Measurements from ENCODE around the gene CDCP1. TPM values are rescaled to one million over a fixed set of nuclear protein-coding genes. Genes with fewer than 3 reads are reported as not detected.
"Not testable (repeated sequence)": the region's sequence is repeated elsewhere in the genome, so short reads cannot be mapped to it uniquely, and the experiment has no call there.

The CDCP1 gene
- total and polyA plus RNA-seq, 9 donors: 0.04 to 1.9 (median 0.37) TPM

DNA sequence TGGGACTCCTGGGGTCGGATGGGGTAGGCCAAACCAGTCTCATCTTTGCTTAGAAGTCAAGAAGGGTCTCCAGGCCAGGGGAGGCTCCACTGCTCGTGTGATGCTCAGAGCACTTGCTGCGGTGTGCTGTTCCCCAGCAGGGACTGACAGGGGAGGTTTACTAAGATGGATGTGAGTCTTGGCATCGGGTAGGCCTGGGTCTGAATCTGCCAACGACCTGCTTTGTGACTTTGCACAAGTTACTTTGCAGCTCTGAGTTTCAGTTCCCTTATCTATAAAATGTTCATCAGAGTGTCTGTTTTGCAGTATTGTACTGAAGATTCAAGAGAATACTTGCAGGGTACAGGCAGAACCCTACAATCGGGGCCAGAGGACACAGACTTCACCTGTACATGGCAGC lies 17.3 kb upstream of the CDCP1 start:
- Histone ChIP-seq H3K27ac (ENCODE audit: low read length) (no peak overlapping the region), H3K4me3 (ENCODE audit: low read length) (no peak overlapping the region), H3K27me3 (ENCODE audit: control insufficient read depth, insufficient read depth, low read length) (no peaks in the 10 kb centered on the region), H3K9me3 (replicated peaks; ENCODE audit: control insufficient read depth, low read depth, low read length) (no peaks in the 10 kb centered on the region), H3K36me3 (ENCODE audit: control insufficient read depth, insufficient read depth, low read length) (no peaks in the 10 kb centered on the region), H3K4me1 (ENCODE audit: control insufficient read depth, insufficient read depth, low read length) (peaks cover 26% of the 10 kb centered on the region)
- DNase-seq: no peak
- WGBS (ENCODE audit: insufficient coverage): 34% methylated on average over 5 of the region's 6 CpGs

DNA sequence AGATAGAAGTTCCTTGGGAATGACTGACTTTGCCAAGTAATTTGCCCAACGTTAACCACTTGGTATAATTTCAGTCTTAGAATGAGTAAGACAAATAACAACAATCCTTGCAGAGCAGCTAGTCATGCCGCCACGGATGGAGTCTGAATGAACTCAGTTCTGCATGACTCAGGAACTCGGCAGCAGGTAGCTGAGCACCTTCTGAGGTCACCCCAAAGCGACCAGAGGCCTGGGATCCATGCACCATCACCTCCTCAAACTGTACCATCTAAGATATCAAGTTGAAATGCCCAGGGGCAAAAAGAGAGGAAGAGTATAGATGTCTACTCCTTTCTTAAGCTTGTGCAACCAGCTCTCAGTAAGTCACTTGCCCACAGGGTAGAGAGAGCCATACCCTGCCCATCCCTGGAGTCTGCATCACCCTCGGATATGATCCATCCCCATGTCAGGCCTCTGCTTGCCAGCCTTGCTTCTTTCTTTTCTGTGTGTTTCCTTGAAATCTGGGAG lies 8.5 kb upstream of the CDCP1 start:
- no peaks in the 10 kb centered on the region for H3K4me1 ChIP-seq (ENCODE audit: control insufficient read depth, insufficient read depth, low read length)
- no CpG with 5 or more reads among the region's 6 CpGs for WGBS (ENCODE audit: insufficient coverage)
- no peak overlapping the region for H3K4me3 ChIP-seq (ENCODE audit: low read length)
- no peaks in the 10 kb centered on the region for H3K36me3 ChIP-seq (ENCODE audit: control insufficient read depth, insufficient read depth, low read length)
- peaks cover 6% of the 10 kb centered on the region for H3K27me3 ChIP-seq (ENCODE audit: control insufficient read depth, insufficient read depth, low read length)
- H3K27ac ChIP-seq (ENCODE audit: low read length): no peak overlapping the region
- peaks cover 6% of the 10 kb centered on the region for H3K9me3 ChIP-seq (replicated peaks; ENCODE audit: control insufficient read depth, low read depth, low read length)
- DNase-seq: no peak

DNA sequence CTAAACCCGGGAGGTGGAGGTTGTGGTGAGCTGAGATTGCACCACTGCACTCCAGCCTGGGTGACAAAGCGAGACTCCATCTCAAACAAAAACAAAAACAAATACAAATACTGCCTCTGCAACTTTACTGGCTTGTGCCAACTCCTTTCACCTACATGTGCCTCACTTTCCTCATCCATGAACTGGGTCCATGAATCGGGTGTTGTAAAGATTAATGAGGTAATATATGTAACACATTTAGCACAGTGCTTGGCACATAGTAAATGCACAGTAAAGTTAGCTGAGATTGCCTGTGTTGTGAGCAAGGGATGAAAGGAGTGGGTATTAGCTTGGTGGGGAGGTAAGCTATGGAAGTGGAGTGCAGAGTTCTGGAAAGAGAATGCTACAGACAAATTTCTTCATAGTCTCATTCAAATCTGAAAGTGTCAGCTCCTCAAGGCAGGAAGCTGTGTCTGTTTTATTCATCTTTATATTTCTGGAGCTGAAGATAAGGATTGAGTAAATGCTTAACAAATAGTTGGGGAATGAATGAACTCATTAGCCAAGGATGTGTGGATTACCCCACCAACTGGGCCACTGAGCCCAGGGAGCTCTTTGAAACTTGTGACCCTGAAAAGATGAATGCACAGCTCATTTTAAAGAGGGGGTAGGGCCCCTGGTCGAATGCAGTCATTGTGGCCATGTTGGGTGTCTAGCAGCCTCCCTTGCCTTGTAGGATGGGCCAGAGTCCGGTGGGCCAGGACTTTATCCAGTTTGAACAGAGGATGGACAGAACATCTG lies 7.7 kb upstream of the CDCP1 start:
- no peak for DNase-seq
- Histone ChIP-seq H3K36me3 (ENCODE audit: control insufficient read depth, insufficient read depth, low read length) (no peaks in the 10 kb centered on the region), H3K9me3 (replicated peaks; ENCODE audit: control insufficient read depth, low read depth, low read length) (peaks cover 6% of the 10 kb centered on the region), H3K27ac (ENCODE audit: low read length) (no peak overlapping the region), H3K27me3 (ENCODE audit: control insufficient read depth, insufficient read depth, low read length) (peaks cover 10% of the 10 kb centered on the region), H3K4me1 (ENCODE audit: control insufficient read depth, insufficient read depth, low read length) (no peaks in the 10 kb centered on the region), H3K4me3 (ENCODE audit: low read length) (no peak overlapping the region)
- WGBS (ENCODE audit: insufficient coverage): 38% methylated on average over 2 of the region's 5 CpGs

DNA sequence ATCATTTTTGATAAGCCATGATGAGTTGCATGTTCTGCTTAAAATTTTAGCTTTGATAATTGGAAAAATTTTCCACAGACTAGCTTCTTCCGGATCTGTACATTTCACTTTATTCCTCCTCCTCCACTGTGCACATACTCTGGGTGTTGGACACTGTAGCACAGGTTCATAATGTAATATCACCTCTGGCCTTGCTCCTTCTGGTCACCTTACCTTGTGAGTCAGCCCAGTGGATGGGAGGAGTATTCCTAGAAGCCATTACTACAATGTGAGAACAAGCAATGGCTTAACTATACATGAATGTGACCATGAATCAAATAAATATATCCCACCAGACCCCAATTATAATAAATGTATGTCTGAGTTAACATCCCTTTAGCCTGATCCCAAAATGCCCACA lies 6.1 kb upstream of the CDCP1 start:
- Histone ChIP-seq H3K4me1 (ENCODE audit: control insufficient read depth, insufficient read depth, low read length) (no peaks in the 10 kb centered on the region), H3K27ac (ENCODE audit: low read length) (no peak overlapping the region), H3K4me3 (ENCODE audit: low read length) (no peak overlapping the region), H3K36me3 (ENCODE audit: control insufficient read depth, insufficient read depth, low read length) (no peaks in the 10 kb centered on the region), H3K27me3 (ENCODE audit: control insufficient read depth, insufficient read depth, low read length) (peaks cover 20% of the 10 kb centered on the region), H3K9me3 (replicated peaks; ENCODE audit: control insufficient read depth, low read depth, low read length) (peaks cover 6% of the 10 kb centered on the region)
- whole genome bisulfite sequencing (ENCODE audit: insufficient coverage): no CpG with 5 or more reads among the region's 1 CpG
- DNase-seq: no peak

DNA sequence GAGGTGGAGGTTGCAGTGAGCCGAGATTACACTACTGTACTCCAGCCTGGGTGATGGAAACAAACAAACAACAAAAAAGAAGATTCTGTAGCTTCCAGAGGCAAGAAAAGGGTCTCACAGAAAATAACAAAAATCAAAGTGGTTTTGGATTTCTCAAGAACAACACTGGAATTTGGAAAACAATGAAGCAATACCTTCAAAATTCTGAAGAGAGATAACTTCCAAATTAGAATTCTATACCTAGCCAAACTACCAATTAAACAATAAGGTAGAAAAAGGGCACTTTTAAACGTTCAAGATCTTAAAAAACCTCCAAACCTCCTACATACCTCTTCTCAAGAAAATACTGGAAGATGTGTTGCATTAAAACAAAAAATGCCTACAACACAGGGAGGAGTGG lies 4.9 kb upstream of the CDCP1 start:
- H3K27me3 ChIP-seq (ENCODE audit: control insufficient read depth, insufficient read depth, low read length): peaks cover 32% of the 10 kb centered on the region

DNA sequence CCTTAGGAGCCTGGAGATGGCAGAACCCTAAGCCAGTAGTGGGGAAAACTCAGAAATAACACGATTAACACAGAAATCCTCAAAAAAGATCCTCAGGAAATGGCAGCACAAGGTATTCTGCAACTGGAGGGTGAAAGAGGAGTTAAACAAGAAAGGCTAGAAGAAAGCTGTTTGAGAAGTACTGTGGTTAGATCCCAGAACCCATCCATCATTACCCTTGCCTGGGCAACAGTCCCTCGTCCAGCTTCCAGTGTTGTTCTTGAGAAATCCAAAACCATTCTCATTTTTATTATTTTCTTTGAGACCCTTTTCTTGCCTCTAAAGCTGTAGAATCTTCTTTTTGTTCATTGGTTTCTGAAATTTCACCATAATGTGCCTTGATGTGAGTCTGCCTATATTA lies 2.7 kb upstream of the CDCP1 start:
- H3K9me3 ChIP-seq (replicated peaks; ENCODE audit: control insufficient read depth, low read depth, low read length): peaks cover 6% of the 10 kb centered on the region
- no peak overlapping the region for H3K4me3 ChIP-seq (ENCODE audit: low read length)
- no peaks in the 10 kb centered on the region for H3K36me3 ChIP-seq (ENCODE audit: control insufficient read depth, insufficient read depth, low read length)
- DNase-seq: no peak
- WGBS (ENCODE audit: insufficient coverage): no CpG with 5 or more reads among the region's 2 CpGs
- peaks cover 10% of the 10 kb centered on the region for H3K4me1 ChIP-seq (ENCODE audit: control insufficient read depth, insufficient read depth, low read length)
- H3K27me3 ChIP-seq (ENCODE audit: control insufficient read depth, insufficient read depth, low read length): peaks cover 48% of the 10 kb centered on the region
- no peak overlapping the region for H3K27ac ChIP-seq (ENCODE audit: low read length)

More for the DNA sequence above, 4.9 kb upstream of the CDCP1 start:
- WGBS (ENCODE audit: insufficient coverage): no CpG with 5 or more reads among the region's 2 CpGs
- DNase-seq: no peak
- Histone ChIP-seq H3K27ac (ENCODE audit: low read length) (no peak overlapping the region), H3K4me3 (ENCODE audit: low read length) (no peak overlapping the region), H3K36me3 (ENCODE audit: control insufficient read depth, insufficient read depth, low read length) (no peaks in the 10 kb centered on the region), H3K9me3 (replicated peaks; ENCODE audit: control insufficient read depth, low read depth, low read length) (peaks cover 6% of the 10 kb centered on the region), H3K4me1 (ENCODE audit: control insufficient read depth, insufficient read depth, low read length) (peaks cover 2% of the 10 kb centered on the region)

DNA sequence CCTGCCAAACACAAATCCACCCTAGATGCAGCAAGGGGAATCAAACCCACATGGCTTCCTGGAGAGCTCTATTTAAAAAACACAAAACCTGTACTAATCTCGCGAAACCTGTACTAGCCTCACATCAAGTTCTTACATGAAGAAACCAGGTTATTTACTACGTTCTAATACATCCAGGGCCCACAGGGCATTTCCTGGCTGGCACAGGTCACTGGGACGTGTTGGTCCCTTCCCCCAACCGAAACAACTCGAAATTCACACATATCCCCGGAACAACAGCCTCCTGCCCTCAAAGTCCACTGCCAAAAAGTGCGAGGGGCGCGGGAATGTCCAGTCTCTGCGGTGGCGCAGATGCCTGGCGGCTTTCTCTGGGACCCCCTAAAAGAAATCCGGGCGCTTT lies 955 bp downstream of the CDCP1 start:
- 9% methylated on average over 11 of the region's 15 CpGs for WGBS (ENCODE audit: insufficient coverage)
- H3K36me3 ChIP-seq (ENCODE audit: control insufficient read depth, insufficient read depth, low read length): no peaks in the 10 kb centered on the region
- peak overlapping the region; percentile 31 for H3K4me3 ChIP-seq (ENCODE audit: low read length)
- H3K27me3 ChIP-seq (ENCODE audit: control insufficient read depth, insufficient read depth, low read length): peaks cover 62% of the 10 kb centered on the region
- H3K9me3 ChIP-seq (replicated peaks; ENCODE audit: control insufficient read depth, low read depth, low read length): no peaks in the 10 kb centered on the region
- no peak for DNase-seq
- H3K27ac ChIP-seq (ENCODE audit: low read length): no peak overlapping the region
- peaks cover 10% of the 10 kb centered on the region for H3K4me1 ChIP-seq (ENCODE audit: control insufficient read depth, insufficient read depth, low read length)

DNA sequence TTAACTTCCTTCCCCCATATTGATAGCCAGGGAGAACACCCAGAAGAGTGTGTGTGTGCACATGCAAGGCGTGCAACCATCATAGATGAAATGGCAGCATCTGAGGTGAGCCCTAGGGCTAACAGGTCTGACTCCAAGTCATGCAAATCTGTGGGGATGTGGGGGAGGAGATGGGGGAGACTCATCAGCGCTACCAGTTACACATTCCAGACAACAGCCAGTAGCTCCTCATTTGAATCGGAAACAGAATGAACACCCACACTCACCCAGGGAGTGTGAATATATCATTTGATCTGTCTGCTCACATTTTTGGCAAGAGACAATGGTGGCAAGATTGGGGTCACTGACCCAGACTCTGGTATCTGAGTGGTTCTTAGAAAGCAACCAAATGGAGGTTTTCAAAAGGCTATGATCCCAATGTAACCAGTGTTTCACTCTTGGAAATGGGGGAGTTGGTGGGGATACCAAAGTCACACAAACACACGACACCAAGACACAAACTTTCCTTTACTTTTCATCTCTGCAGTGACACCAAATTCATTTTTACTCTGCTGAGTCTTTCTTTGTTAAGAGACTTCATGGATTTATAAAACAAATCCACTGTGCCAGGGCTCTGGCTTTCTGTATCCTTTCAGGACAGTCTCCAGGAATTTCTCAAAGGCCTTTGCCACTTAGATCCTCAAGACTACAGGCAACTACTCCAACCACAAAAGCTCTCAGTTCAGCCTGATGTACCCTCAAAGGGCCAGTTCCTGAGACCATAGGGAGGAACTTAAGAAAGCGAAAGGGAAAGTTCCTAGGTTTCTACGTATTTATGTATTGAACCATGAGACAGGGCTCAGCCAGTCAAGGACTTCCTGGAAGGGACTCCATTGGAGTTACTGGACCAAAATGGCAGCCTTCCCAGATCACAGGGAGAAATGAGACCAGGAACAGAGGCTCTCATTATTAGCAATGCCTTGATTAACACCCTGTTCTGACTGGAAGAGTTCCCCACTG lies 2.2 kb downstream of the CDCP1 start:
- 92% methylated on average over 2 of the region's 6 CpGs for WGBS (ENCODE audit: insufficient coverage)
- Histone ChIP-seq H3K27ac (ENCODE audit: low read length) (no peak overlapping the region), H3K4me3 (ENCODE audit: low read length) (no peak overlapping the region), H3K36me3 (ENCODE audit: control insufficient read depth, insufficient read depth, low read length) (no peaks in the 10 kb centered on the region), H3K4me1 (ENCODE audit: control insufficient read depth, insufficient read depth, low read length) (peaks cover 14% of the 10 kb centered on the region), H3K27me3 (ENCODE audit: control insufficient read depth, insufficient read depth, low read length) (peaks cover 58% of the 10 kb centered on the region), H3K9me3 (replicated peaks; ENCODE audit: control insufficient read depth, low read depth, low read length) (no peaks in the 10 kb centered on the region)
- no peak for DNase-seq

DNA sequence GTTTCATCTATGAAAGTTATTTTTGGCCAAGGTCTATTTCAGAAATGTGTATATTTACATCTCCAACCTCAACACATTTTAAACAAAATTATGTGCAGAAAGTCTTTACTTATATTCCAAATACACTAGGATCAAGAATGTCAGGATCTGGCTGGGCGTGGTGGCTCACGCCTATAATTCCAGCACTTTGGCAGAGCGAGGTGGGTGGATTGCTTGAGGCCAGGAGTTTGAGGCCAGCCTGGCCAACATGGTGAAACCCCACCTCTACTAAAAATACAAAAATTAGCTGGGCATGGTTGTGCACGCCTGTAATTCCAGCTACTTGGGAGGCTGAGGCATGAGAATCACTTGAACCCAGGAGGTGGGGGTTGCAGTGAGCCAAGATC lies 5.4 kb downstream of the CDCP1 start:
- H3K4me3 ChIP-seq (ENCODE audit: low read length); H3K9me3 ChIP-seq (replicated peaks; ENCODE audit: control insufficient read depth, low read depth, low read length); H3K4me1 ChIP-seq (ENCODE audit: control insufficient read depth, insufficient read depth, low read length); H3K36me3 ChIP-seq (ENCODE audit: control insufficient read depth, insufficient read depth, low read length); H3K27ac ChIP-seq (ENCODE audit: low read length); DNase-seq: not testable (repeated sequence)
- 100% methylated on average over 1 of the region's 4 CpGs for WGBS (ENCODE audit: insufficient coverage)
- H3K27me3 ChIP-seq (ENCODE audit: control insufficient read depth, insufficient read depth, low read length): peaks cover 32% of the 10 kb centered on the region

DNA sequence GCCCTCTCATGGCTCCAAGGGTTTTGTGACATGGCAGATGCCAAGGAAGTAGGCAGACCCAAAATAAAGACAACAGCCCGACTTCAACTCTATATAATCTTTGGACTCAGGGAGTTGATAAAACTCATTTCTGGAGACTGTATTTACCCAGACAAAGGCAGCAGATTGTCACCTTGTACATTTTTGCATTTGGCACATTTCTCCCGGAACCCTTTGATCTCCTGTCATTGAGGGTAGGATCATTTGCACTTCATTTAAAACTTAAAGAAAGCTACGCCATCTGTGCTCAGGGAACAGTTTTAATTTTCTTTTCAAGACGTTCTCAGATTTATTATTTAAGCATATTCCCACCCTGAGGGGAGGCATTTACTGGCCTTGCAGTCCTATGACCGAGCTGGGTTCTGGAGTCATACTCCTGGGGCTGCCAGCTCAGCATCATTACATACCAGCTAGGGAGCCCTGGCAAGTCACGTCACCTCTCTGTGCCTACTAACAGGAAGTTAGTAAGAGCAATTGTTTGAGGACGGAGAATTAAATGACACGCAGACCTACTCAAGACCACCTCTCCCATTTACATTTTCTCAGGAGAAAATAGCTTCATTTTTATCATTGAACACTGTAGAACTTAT lies 5.9 kb downstream of the CDCP1 start:
- Histone ChIP-seq H3K4me3 (ENCODE audit: low read length) (no peak overlapping the region), H3K27ac (ENCODE audit: low read length) (no peak overlapping the region), H3K36me3 (ENCODE audit: control insufficient read depth, insufficient read depth, low read length) (no peaks in the 10 kb centered on the region), H3K9me3 (replicated peaks; ENCODE audit: control insufficient read depth, low read depth, low read length) (no peaks in the 10 kb centered on the region), H3K4me1 (ENCODE audit: control insufficient read depth, insufficient read depth, low read length) (peaks cover 4% of the 10 kb centered on the region), H3K27me3 (ENCODE audit: control insufficient read depth, insufficient read depth, low read length) (peaks cover 27% of the 10 kb centered on the region)
- WGBS (ENCODE audit: insufficient coverage): 30% methylated on average over 2 of the region's 8 CpGs
- no peak for DNase-seq

Data from muscle of leg (tissue), 11 donors.